Activated CD4-positive, alpha-beta memory T cell treated with anti-CD3 and anti-CD28 coated beads, Interleukin-2, amount 10 ng/mL, durations not matched to agents 7 days and 5 days (primary cell): ENCODE measurements around the gene DMPK. TPM values are rescaled to one million over a fixed set of nuclear protein-coding genes. Genes with fewer than 3 reads are reported as not detected.

Source experiments
- CTCF ChIA-PET: fragments of 350-600 bp; sonication (Branson Sonifier 250); formaldehyde crosslinking; loops from one replicate; lab custom pipeline; 2021; ENCODE audit warnings: antibody characterized with exemption, inconsistent platforms; lab: Charles Lee
- POLR2A ChIA-PET: fragments of 350-600 bp; sonication (Branson Sonifier 250); formaldehyde crosslinking; loops from one replicate; lab custom pipeline; 2021; ENCODE audit warnings: antibody characterized with exemption; lab: Charles Lee
- DNase-seq: peaks from one replicate; pipeline ENCODE4 v3.0.0-alpha.2; 2020
- H3K27ac Mint-ChIP-seq: one replicate; pipeline ENCODE4 v1.8.0; 2021; ENCODE audit warnings: mild to moderate bottlenecking, mixed read lengths
- H3K27me3 Mint-ChIP-seq: one replicate; pipeline ENCODE4 v1.8.0; 2021; ENCODE audit warnings: mixed read lengths
- H3K36me3 Mint-ChIP-seq: one replicate; pipeline ENCODE4 v1.8.0; 2021; ENCODE audit warnings: low read depth, mixed read lengths
- H3K4me1 Mint-ChIP-seq: one replicate; pipeline ENCODE4 v1.8.0; 2021; ENCODE audit warnings: mixed read lengths
- H3K4me3 Mint-ChIP-seq: one replicate; pipeline ENCODE4 v1.8.0; 2021; ENCODE audit warnings: mild to moderate bottlenecking, mixed read lengths
- H3K9me3 Mint-ChIP-seq: one replicate; pipeline ENCODE4 v1.8.0; 2021; ENCODE audit warnings: mixed read lengths
- total RNA-seq, 2 experiments: library from RNA; stranded (reverse); gene quantifications; one replicate each; pipeline ENCODE4 v1.2.3, GENCODE V29; 2021

Gene DMPK
- total RNA-seq, 2 experiments from 2014 or later = 29.5 to 32.5 TPM

- Mint-ChIP-seq H3K4me1 (peaks cover 3% of the 10 kb centered on the region), H3K9me3 (no peaks in the 10 kb centered on the region), H3K27me3 (no peaks in the 10 kb centered on the region), H3K36me3 (peaks cover 31% of the 10 kb centered on the region), H3K4me3 (no peak overlapping the region), H3K27ac (no peak overlapping the region)
- no peak for DNase-seq
- CTCF ChIA-PET = interaction anchor here (2.7 kb wide), 1 partner anchor 22 kb away, joined by 9 read pairs; no protein-coding TSS in a partner anchor
- POLR2A ChIA-PET = no interaction called here
Observed at GRCh38 chr19:45821570-45821969, 39.3 kb upstream of the DMPK start.

- ChIA-PET POLR2A (interaction anchor here (1.2 kb wide), 1 partner anchor 10 kb away, joined by 3 read pairs; no protein-coding TSS in a partner anchor), CTCF (interaction anchor here (2.7 kb wide), 1 partner anchor 22 kb away, joined by 9 read pairs; no protein-coding TSS in a partner anchor)
- Mint-ChIP-seq H3K9me3 (no peaks in the 10 kb centered on the region), H3K4me3 (no peak overlapping the region), H3K36me3 (peaks cover 29% of the 10 kb centered on the region), H3K27me3 (no peaks in the 10 kb centered on the region), H3K27ac (no peak overlapping the region), H3K4me1 (peaks cover 3% of the 10 kb centered on the region)
- no peak for DNase-seq
Observed at GRCh38 chr19:45821103-45821521, 38.8 kb upstream of the DMPK start.

- H3K27ac Mint-ChIP-seq = no peak overlapping the region
Observed at GRCh38 chr19:45820413-45821102, 38.3 kb upstream of the DMPK start.

GRCh38 chr19:45819769-45820168, 37.5 kb upstream of the DMPK start:
- ChIA-PET CTCF (interaction anchor here (2.7 kb wide), 1 partner anchor 21 kb away, joined by 9 read pairs; no protein-coding TSS in a partner anchor), POLR2A (interaction anchor here (1.2 kb wide), 1 partner anchor 9 kb away, joined by 3 read pairs; no protein-coding TSS in a partner anchor)
- H3K27me3 Mint-ChIP-seq = no peaks in the 10 kb centered on the region
- H3K9me3 Mint-ChIP-seq = no peaks in the 10 kb centered on the region
- H3K36me3 Mint-ChIP-seq = peaks cover 22% of the 10 kb centered on the region
- H3K27ac Mint-ChIP-seq = no peak overlapping the region
- DNase-seq = no peak
- H3K4me3 Mint-ChIP-seq = no peak overlapping the region
- peaks cover 3% of the 10 kb centered on the region for H3K4me1 Mint-ChIP-seq

More at GRCh38 chr19:45820413-45821102, 38.3 kb upstream of the DMPK start:
- peaks cover 3% of the 10 kb centered on the region for H3K4me1 Mint-ChIP-seq
- no peak for DNase-seq
- no peak overlapping the region for H3K4me3 Mint-ChIP-seq
- peaks cover 24% of the 10 kb centered on the region for H3K36me3 Mint-ChIP-seq
- CTCF ChIA-PET = interaction anchor here (2.7 kb wide), 1 partner anchor 21 kb away, joined by 9 read pairs; no protein-coding TSS in a partner anchor
- H3K9me3 Mint-ChIP-seq = no peaks in the 10 kb centered on the region
- H3K27me3 Mint-ChIP-seq = no peaks in the 10 kb centered on the region
- POLR2A ChIA-PET = interaction anchor here (1.2 kb wide), 1 partner anchor 10 kb away, joined by 3 read pairs; no protein-coding TSS in a partner anchor

- ChIA-PET POLR2A (interaction anchor here (1.3 to 2.0 kb wide), 2 partner anchors 43 to 45 kb away, joined by 3 to 6 read pairs; partner anchors contain the start of gene SYMPK), CTCF (interaction anchor here (0.6 to 1.9 kb wide), 8 partner anchors 13 to 211 kb away, joined by 4 to 26 read pairs (median 9); partner anchors contain the start of genes FBXO46 and SIX5)
- DNase-seq = no peak
- no peak overlapping the region for H3K27ac Mint-ChIP-seq
- H3K4me3 Mint-ChIP-seq = no peak overlapping the region
- no peaks in the 10 kb centered on the region for H3K9me3 Mint-ChIP-seq
- H3K36me3 Mint-ChIP-seq = peaks cover 11% of the 10 kb centered on the region
- H3K4me1 Mint-ChIP-seq = peaks cover 3% of the 10 kb centered on the region
- H3K27me3 Mint-ChIP-seq = no peaks in the 10 kb centered on the region
Observed at GRCh38 chr19:45817725-45818301, 35.5 kb upstream of the DMPK start.

GRCh38 chr19:45817010-45817724, 34.9 kb upstream of the DMPK start:
- H3K27ac Mint-ChIP-seq = no peak overlapping the region
- H3K9me3 Mint-ChIP-seq = no peaks in the 10 kb centered on the region
- peaks cover 11% of the 10 kb centered on the region for H3K36me3 Mint-ChIP-seq

GRCh38 chr19:45816236-45817009, 34.1 kb upstream of the DMPK start:
- H3K36me3 Mint-ChIP-seq = peaks cover 11% of the 10 kb centered on the region
- H3K4me1 Mint-ChIP-seq = peaks cover 3% of the 10 kb centered on the region
- no peak overlapping the region for H3K27ac Mint-ChIP-seq
- no peak for DNase-seq
- H3K4me3 Mint-ChIP-seq = no peak overlapping the region
- no peaks in the 10 kb centered on the region for H3K27me3 Mint-ChIP-seq
- no peaks in the 10 kb centered on the region for H3K9me3 Mint-ChIP-seq
- POLR2A ChIA-PET = interaction anchor here (0.9 to 2.0 kb wide), 3 partner anchors 46 to 111 kb away, joined by 3 to 6 read pairs (median 3); partner anchors contain the start of gene SYMPK
- CTCF ChIA-PET = interaction anchor here (0.5 to 1.9 kb wide), 39 partner anchors 8 to 725 kb away, joined by 3 to 26 read pairs (median 5); partner anchors contain the start of genes CCDC61, DMPK, DMWD and FBXO46

More at GRCh38 chr19:45817010-45817724, 34.9 kb upstream of the DMPK start:
- POLR2A ChIA-PET = interaction anchor here (0.9 to 2.0 kb wide), 3 partner anchors 46 to 111 kb away, joined by 3 to 6 read pairs (median 3); partner anchors contain the start of gene SYMPK
- Mint-ChIP-seq H3K4me3 (no peak overlapping the region), H3K27me3 (no peaks in the 10 kb centered on the region), H3K4me1 (peaks cover 3% of the 10 kb centered on the region)
- DNase-seq = peak; percentile 96
- CTCF ChIA-PET = interaction anchor here (0.5 to 1.9 kb wide), 40 partner anchors 8 to 725 kb away, joined by 3 to 26 read pairs (median 5); partner anchors contain the start of genes CCDC61, DMPK, DMWD and FBXO46

- DNase-seq = no peak
- Mint-ChIP-seq H3K27ac (no peak overlapping the region), H3K36me3 (peaks cover 8% of the 10 kb centered on the region), H3K27me3 (no peaks in the 10 kb centered on the region), H3K4me3 (no peak overlapping the region), H3K9me3 (no peaks in the 10 kb centered on the region), H3K4me1 (peaks cover 4% of the 10 kb centered on the region)
- ChIA-PET CTCF (interaction anchor here (1.3 to 1.5 kb wide), 4 partner anchors 19 to 123 kb away, joined by 3 to 14 read pairs (median 6); partner anchors contain the start of genes DMWD and QPCTL), POLR2A (interaction anchor here (1.2 kb wide), 1 partner anchor 46 kb away, joined by 3 read pairs; no protein-coding TSS in a partner anchor)
Observed at GRCh38 chr19:45815481-45816216, 33.4 kb upstream of the DMPK start.

- CTCF ChIA-PET = interaction anchor here (0.5 to 1.4 kb wide), 4 partner anchors 15 to 1001 kb away, joined by 3 to 5 read pairs (median 4); partner anchors contain the start of gene SIX5
- POLR2A ChIA-PET = interaction anchor here (1.2 kb wide), 1 partner anchor 47 kb away, joined by 3 read pairs; no protein-coding TSS in a partner anchor
- H3K36me3 Mint-ChIP-seq = peaks cover 4% of the 10 kb centered on the region
- H3K4me1 Mint-ChIP-seq = peaks cover 9% of the 10 kb centered on the region
- no peak for DNase-seq
- H3K9me3 Mint-ChIP-seq = no peaks in the 10 kb centered on the region
- H3K4me3 Mint-ChIP-seq = no peak within 1 kb of the TSS
- no peak within 1 kb of the TSS for H3K27ac Mint-ChIP-seq
- H3K27me3 Mint-ChIP-seq = no peaks in the 10 kb centered on the region
Observed at GRCh38 chr19:45814851-45815480, 32.7 kb upstream of the DMPK start, which contains the start of gene RSPH6A. Gene RSPH6A (minus strand): TSS chr19:45815308. CDS start chr19:45815176, 132 bp downstream.

GRCh38 chr19:45814166-45814780, 32.0 kb upstream of the DMPK start:
- Mint-ChIP-seq H3K27me3 (no peaks in the 10 kb centered on the region), H3K4me1 (peaks cover 16% of the 10 kb centered on the region), H3K36me3 (no peaks in the 10 kb centered on the region), H3K4me3 (no peak overlapping the region), H3K9me3 (no peaks in the 10 kb centered on the region), H3K27ac (no peak overlapping the region)
- ChIA-PET CTCF (interaction anchor here (0.5 to 1.4 kb wide), 4 partner anchors 14 to 1002 kb away, joined by 3 to 5 read pairs (median 4); partner anchors contain the start of gene SIX5), POLR2A (interaction anchor here (0.7 to 1.2 kb wide), 4 partner anchors 15 to 72 kb away, joined by 3 read pairs; partner anchors contain the start of gene IRF2BP1)
- DNase-seq = no peak
